GM12873 (cell line): ENCODE results near the gene DLG5.

Experiments used
- TF ChIP-seq, protein P1 (sequence below): IDR thresholded peaks from 2 replicates; pipeline ENCODE4 v1.5.1; 2012; ENCODE audit warnings: low read depth, mild to moderate bottlenecking, moderate library complexity, low read length, control low read depth; ENCODE audit not compliant: insufficient read depth; ENCODE audit errors: missing control alignments

The DLG5 gene

GRCh38 chr10:77864151-77864851, 62.3 kb downstream of the DLG5 start:
- TF ChIP-seq, protein P1, sequence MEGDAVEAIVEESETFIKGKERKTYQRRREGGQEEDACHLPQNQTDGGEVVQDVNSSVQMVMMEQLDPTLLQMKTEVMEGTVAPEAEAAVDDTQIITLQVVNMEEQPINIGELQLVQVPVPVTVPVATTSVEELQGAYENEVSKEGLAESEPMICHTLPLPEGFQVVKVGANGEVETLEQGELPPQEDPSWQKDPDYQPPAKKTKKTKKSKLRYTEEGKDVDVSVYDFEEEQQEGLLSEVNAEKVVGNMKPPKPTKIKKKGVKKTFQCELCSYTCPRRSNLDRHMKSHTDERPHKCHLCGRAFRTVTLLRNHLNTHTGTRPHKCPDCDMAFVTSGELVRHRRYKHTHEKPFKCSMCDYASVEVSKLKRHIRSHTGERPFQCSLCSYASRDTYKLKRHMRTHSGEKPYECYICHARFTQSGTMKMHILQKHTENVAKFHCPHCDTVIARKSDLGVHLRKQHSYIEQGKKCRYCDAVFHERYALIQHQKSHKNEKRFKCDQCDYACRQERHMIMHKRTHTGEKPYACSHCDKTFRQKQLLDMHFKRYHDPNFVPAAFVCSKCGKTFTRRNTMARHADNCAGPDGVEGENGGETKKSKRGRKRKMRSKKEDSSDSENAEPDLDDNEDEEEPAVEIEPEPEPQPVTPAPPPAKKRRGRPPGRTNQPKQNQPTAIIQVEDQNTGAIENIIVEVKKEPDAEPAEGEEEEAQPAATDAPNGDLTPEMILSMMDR, result no peak

- TF ChIP-seq, protein P1, result no peak
Observed at GRCh38 chr10:77863446-77863845, 63.1 kb downstream of the DLG5 start.

GRCh38 chr10:77862595-77862994, 64.0 kb downstream of the DLG5 start:
- TF ChIP-seq, protein P1, result no peak

DNA sequence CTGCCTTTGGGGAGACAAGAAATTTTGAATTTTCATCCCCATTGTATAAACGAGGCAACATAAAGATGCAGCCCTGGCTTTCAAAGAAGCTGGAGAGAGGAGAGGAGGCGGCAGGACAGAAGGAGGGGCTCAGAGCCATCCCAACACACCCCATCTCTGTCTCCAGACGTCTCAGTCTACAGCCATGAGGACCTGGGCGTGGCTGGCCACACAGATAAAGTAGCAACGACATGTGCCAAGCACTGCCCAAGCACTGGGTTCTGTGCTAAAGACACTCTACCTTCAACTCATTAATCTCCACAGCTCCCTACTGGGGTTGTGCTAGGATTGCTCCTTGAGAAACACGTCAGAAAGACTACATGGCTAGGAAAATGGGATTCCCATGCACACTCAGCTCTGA, 65.2 kb downstream of the DLG5 start:
- TF ChIP-seq, protein P1, result no peak

GRCh38 chr10:77859865-77860282, 66.7 kb downstream of the DLG5 start:
- TF ChIP-seq, protein P1, result no peak

GRCh38 chr10:77859200-77859864, 67.2 kb downstream of the DLG5 start:
- TF ChIP-seq, protein P1, result no peak

GRCh38 chr10:77857272-77857671, 69.3 kb downstream of the DLG5 start:
- TF ChIP-seq, protein P1, result no peak
